Ectodermal cell (in vitro differentiated cells): Measurements from ENCODE around the gene TMEM182.

Source experiments
- H3K27ac ChIP-seq: 2 replicates; pipeline ENCODE4 v1.7.0; 2013; ENCODE audit warnings: mild to moderate bottlenecking, low read depth, low read length; ENCODE audit not compliant: insufficient read depth, poor library complexity, severe bottlenecking
- H3K27me3 ChIP-seq: 2 replicates; pipeline ENCODE4 v1.7.0; 2013; ENCODE audit warnings: mild to moderate bottlenecking, low read length; ENCODE audit not compliant: insufficient read depth, control insufficient read depth, poor library complexity, severe bottlenecking
- H3K36me3 ChIP-seq: one replicate; pipeline ENCODE4 v1.7.0; 2013; ENCODE audit warnings: low read length; ENCODE audit not compliant: control insufficient read depth, insufficient read depth
- H3K4me1 ChIP-seq: one replicate; pipeline ENCODE4 v1.7.0; 2013; ENCODE audit warnings: low read length; ENCODE audit not compliant: control insufficient read depth, insufficient read depth
- H3K4me3 ChIP-seq: 2 replicates; pipeline ENCODE4 v1.7.0; 2013; ENCODE audit warnings: low read depth, low read length, control low read depth; ENCODE audit not compliant: insufficient read depth
- H3K9me3 ChIP-seq: 2 replicates; pipeline ENCODE4 v1.7.0; 2013; ENCODE audit warnings: mild to moderate bottlenecking, low read length, moderate library complexity; ENCODE audit not compliant: control insufficient read depth
- WGBS, 2 experiments: methylation state at CpG; one replicate each; pipeline ENCODE4 v1.1.7; 2013; ENCODE audit warnings: missing lambda C conversion rate in 2 of 2; 5-methylcytosine and 5-hydroxymethylcytosine counted together

Gene TMEM182

GRCh38 chr2:102798181-102798580 is 36.4 kb downstream of the TMEM182 start:
- Histone ChIP-seq H3K36me3 (peaks cover 17% of the 10 kb centered on the region), H3K27me3 (no peaks in the 10 kb centered on the region), H3K27ac (no peak overlapping the region), H3K4me3 (no peak overlapping the region), H3K4me1 (no peaks in the 10 kb centered on the region), H3K9me3 (no peaks in the 10 kb centered on the region)
- WGBS, 2 experiments, result 100% methylated on average over 1 of the region's 2 CpGs

GRCh38 chr2:102801098-102801718 is 39.4 kb downstream of the TMEM182 start:
- Histone ChIP-seq H3K4me3 (no peak overlapping the region), H3K27me3 (no peaks in the 10 kb centered on the region), H3K27ac (no peak overlapping the region), H3K4me1 (no peaks in the 10 kb centered on the region), H3K9me3 (no peaks in the 10 kb centered on the region), H3K36me3 (peaks cover 22% of the 10 kb centered on the region)
- 92 to 93% methylated on average over 5 of the region's 5 CpGs for WGBS, 2 experiments

DNA sequence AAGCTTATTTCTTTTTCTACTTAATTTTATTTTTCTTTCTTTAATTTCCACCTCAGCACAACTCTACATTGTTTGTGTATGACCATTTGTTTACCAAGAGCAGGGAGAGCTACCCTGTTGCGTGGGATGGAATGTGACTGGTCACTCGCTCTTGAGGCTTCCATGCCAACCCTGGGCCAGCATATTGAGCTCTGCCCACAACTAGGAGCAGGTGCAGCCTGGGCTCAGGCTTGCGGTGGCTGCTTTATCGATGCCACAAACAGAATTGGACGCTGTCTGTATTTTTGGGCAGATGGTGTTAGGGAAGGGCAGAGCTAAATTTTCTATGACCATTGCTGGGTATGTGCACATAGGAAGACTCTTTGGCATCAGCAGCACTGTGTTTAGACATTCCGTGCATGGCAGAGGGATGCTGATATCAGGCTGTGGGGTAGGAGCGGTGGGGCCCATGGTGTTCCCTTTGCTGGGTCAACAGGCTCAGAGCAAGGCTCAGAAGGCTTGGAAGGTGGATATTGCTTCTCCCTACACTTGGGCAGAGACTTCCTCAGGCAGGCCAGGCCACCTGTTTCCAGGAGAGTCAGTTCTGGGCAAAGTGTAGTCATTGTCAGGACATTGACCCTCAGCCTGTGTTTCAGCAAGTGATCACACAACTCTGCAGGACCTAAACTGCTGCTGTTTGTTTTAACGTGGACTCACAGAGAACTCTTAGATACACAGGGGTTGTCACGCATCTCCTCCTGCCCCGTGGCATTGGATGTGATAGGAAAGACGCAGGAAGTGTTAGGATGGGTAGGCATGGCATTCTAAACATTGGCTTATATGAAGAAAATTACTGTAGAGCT is 40.2 kb downstream of the TMEM182 start:
- Histone ChIP-seq H3K4me1 (no peaks in the 10 kb centered on the region), H3K36me3 (peaks cover 22% of the 10 kb centered on the region), H3K9me3 (no peaks in the 10 kb centered on the region), H3K27me3 (no peaks in the 10 kb centered on the region), H3K4me3 (no peak overlapping the region), H3K27ac (no peak overlapping the region)
- WGBS, 2 experiments, result 96% methylated on average over 11 of the region's 11 CpGs

- H3K27me3 ChIP-seq, result no peaks in the 10 kb centered on the region
- H3K4me3 ChIP-seq, result no peak overlapping the region
- H3K27ac ChIP-seq, result no peak overlapping the region
- H3K36me3 ChIP-seq, result peaks cover 22% of the 10 kb centered on the region
- H3K9me3 ChIP-seq, result no peaks in the 10 kb centered on the region
- no peaks in the 10 kb centered on the region for H3K4me1 ChIP-seq
- 96% methylated on average over 13 of the region's 13 CpGs for WGBS, 2 experiments
Observed at GRCh38 chr2:102803041-102803896, 41.4 kb downstream of the TMEM182 start.

- no peaks in the 10 kb centered on the region for H3K9me3 ChIP-seq
Observed at GRCh38 chr2:102803897-102804217, 42.0 kb downstream of the TMEM182 start.

GRCh38 chr2:102806250-102806837 is 44.5 kb downstream of the TMEM182 start:
- Histone ChIP-seq H3K4me1 (no peaks in the 10 kb centered on the region), H3K4me3 (no peak overlapping the region), H3K27me3 (no peaks in the 10 kb centered on the region), H3K9me3 (no peaks in the 10 kb centered on the region), H3K36me3 (peaks cover 13% of the 10 kb centered on the region), H3K27ac (no peak overlapping the region)
- 53 to 56% methylated on average over 8 of the region's 9 CpGs for WGBS, 2 experiments

More at GRCh38 chr2:102803897-102804217, 42.0 kb downstream of the TMEM182 start:
- Histone ChIP-seq H3K27me3 (no peaks in the 10 kb centered on the region), H3K27ac (no peak overlapping the region), H3K4me3 (no peak overlapping the region), H3K4me1 (no peaks in the 10 kb centered on the region), H3K36me3 (peaks cover 22% of the 10 kb centered on the region)
- WGBS, 2 experiments, result 85 to 90% methylated on average over 5 of the region's 5 CpGs

- 88 to 96% methylated on average over 8 to 9 of the region's 9 CpGs for WGBS, 2 experiments
- no peaks in the 10 kb centered on the region for H3K4me1 ChIP-seq
- no peak overlapping the region for H3K27ac ChIP-seq
- H3K36me3 ChIP-seq, result no peaks in the 10 kb centered on the region
- H3K27me3 ChIP-seq, result no peaks in the 10 kb centered on the region
- no peak overlapping the region for H3K4me3 ChIP-seq
- H3K9me3 ChIP-seq, result no peaks in the 10 kb centered on the region
Observed at GRCh38 chr2:102809291-102810189, 47.7 kb downstream of the TMEM182 start.

GRCh38 chr2:102815285-102815684 is 53.5 kb downstream of the TMEM182 start:
- Histone ChIP-seq H3K27ac (no peak overlapping the region), H3K27me3 (no peaks in the 10 kb centered on the region), H3K4me1 (no peaks in the 10 kb centered on the region), H3K9me3 (no peaks in the 10 kb centered on the region), H3K36me3 (no peaks in the 10 kb centered on the region), H3K4me3 (no peak overlapping the region)
- 100% methylated on average over 1 of the region's 2 CpGs for WGBS, 2 experiments

- H3K4me3 ChIP-seq, result no peak overlapping the region
- peaks cover 10% of the 10 kb centered on the region for H3K4me1 ChIP-seq
- H3K27me3 ChIP-seq, result no peaks in the 10 kb centered on the region
- H3K9me3 ChIP-seq, result no peaks in the 10 kb centered on the region
- no peaks in the 10 kb centered on the region for H3K36me3 ChIP-seq
- 37 to 38% methylated on average over 5 of the region's 5 CpGs for WGBS, 2 experiments
- no peak overlapping the region for H3K27ac ChIP-seq
Observed at GRCh38 chr2:102826904-102827303, 65.1 kb downstream of the TMEM182 start.
